HepG2 (cell line): ENCODE results near the gene STK32C. TPM values are rescaled to one million over a fixed set of nuclear protein-coding genes. Genes with fewer than 3 reads are reported as not detected.

Experiments used
- ATAC-seq: fragments of 200-7000 bp; cut with Tn5 transposase; 3 replicates; pipeline ENCODE4 v1.9.1; 2020; ENCODE audit warnings: mild to moderate bottlenecking, moderate library complexity
- BruUV-seq: library from RNA; stranded (reverse); fragments of 400-500 nt; replicated peaks from 2 replicates; lab custom pipeline; 2021; lab: Mats Ljungman, UMichigan
- CTCF ChIA-PET: fragments of 300-600 bp; formaldehyde crosslinking; extraction: SDS; loops from one replicate; lab custom pipeline; 2021; ENCODE audit warnings: low total read pairs, inconsistent platforms, low intra/inter-chr PET ratio; lab: Yijun Ruan, JAX
- POLR2A ChIA-PET: fragments of 350-600 bp; sonication (Branson Sonifier 250); formaldehyde crosslinking; loops from one replicate; lab custom pipeline; 2020; ENCODE audit warnings: antibody characterized with exemption, inconsistent platforms; lab: Yijun Ruan, JAX
- DNase-seq: peaks from one replicate; pipeline ENCODE4 v3.0.0-alpha.2; 2015; ENCODE audit warnings: low spot score
- FAIRE-seq: peaks from 3 replicates; lab custom pipeline; 2011; peaks lifted over from hg19 to GRCh38; lab: Jason Lieb, UNC
- H2AFZ ChIP-seq: one replicate; pipeline ENCODE4 v1.6.1; 2011; ENCODE audit warnings: low read length, inconsistent platforms
- H3K27ac ChIP-seq: fragments of 300-600 bp; 3 replicates; pipeline ENCODE4 v1.8.0; 2011; ENCODE audit warnings: mixed run types, mild to moderate bottlenecking, mixed read lengths, low read length, inconsistent platforms; ENCODE audit not compliant: insufficient read depth; ENCODE audit errors: extremely low read length
- H3K27me3 ChIP-seq, 2 experiments: fragments of 200-600 bp in 1 of 2; 2 replicates in 1 of 2; 3 replicates in 1 of 2; pipeline versions ENCODE4 v1.6.0 to v1.8.0; 2011; ENCODE audit warnings: low read length in 2 of 2, mild to moderate bottlenecking in 2 of 2, moderate library complexity in 2 of 2, inconsistent platforms in 1 of 2; ENCODE audit not compliant: insufficient read depth in 2 of 2, control insufficient read depth in 1 of 2
- H3K36me3 ChIP-seq, 2 experiments: fragments of 200-600 bp in 1 of 2; replicated peaks in 1 of 2; 2 replicates in 1 of 2; 3 replicates in 1 of 2; pipeline versions ENCODE4 v1.5.1 to v1.8.0; 2011; ENCODE audit warnings: low read length in 2 of 2, inconsistent platforms in 1 of 2; ENCODE audit not compliant: insufficient read depth in 2 of 2, control insufficient read depth in 1 of 2
- H3K4me1 ChIP-seq: 2 replicates; pipeline ENCODE4 v1.5.1; 2012; ENCODE audit warnings: low read length, inconsistent platforms; ENCODE audit not compliant: insufficient read depth
- H3K4me2 ChIP-seq: 2 replicates; pipeline ENCODE4 v1.6.0; 2011; ENCODE audit warnings: low read depth, low read length, inconsistent platforms
- H3K4me3 ChIP-seq, 3 experiments: fragments of 200-600 bp in 1 of 3; sonication (generic), shearing (Covaris generic) in 1 of 3; replicated peaks in 1 of 3; 2 replicates each; pipeline ENCODE4 v1.5.1; 2011 to 2016; ENCODE audit warnings: low read length in 3 of 3, inconsistent platforms in 2 of 3, low read depth in 2 of 3, mild to moderate bottlenecking in 2 of 3, control low read depth in 1 of 3, mixed read lengths in 1 of 3; ENCODE audit not compliant: insufficient read depth in 1 of 3
- H3K79me2 ChIP-seq: one replicate; pipeline ENCODE4 v1.6.1; 2011; ENCODE audit warnings: low read length, inconsistent platforms; ENCODE audit not compliant: insufficient read depth
- H3K9ac ChIP-seq: 2 replicates; pipeline ENCODE4 v1.6.0; 2011; ENCODE audit warnings: mild to moderate bottlenecking, low read depth, low read length, inconsistent platforms; ENCODE audit not compliant: insufficient read depth
- H3K9me3 ChIP-seq: 2 replicates; pipeline ENCODE4 v1.5.1; 2012; ENCODE audit warnings: mild to moderate bottlenecking, low read length
- H4K20me1 ChIP-seq: 2 replicates; pipeline ENCODE4 v1.6.0; 2011; ENCODE audit warnings: inconsistent platforms, mild to moderate bottlenecking, low read length, moderate library complexity; ENCODE audit not compliant: insufficient read depth
- CBX2 ChIP-seq, 2 experiments: fragments of 200-600 bp in 1 of 2; sonication (generic); formaldehyde crosslinking in 1 of 2; IDR thresholded peaks; 2 replicates each; pipeline versions ENCODE4 v1.7.0 to v1.8.1; 2018 to 2022; ENCODE audit warnings: low read depth in 2 of 2, low read length in 1 of 2, mild to moderate bottlenecking in 1 of 2, missing genetic modification reagents in 1 of 2
- IRF2 ChIP-seq: IDR thresholded peaks from 2 replicates; pipeline ENCODE4 v1.6.1; 2018; ENCODE audit warnings: missing genetic modification reagents, missing compliant biosample characterization
- MYNN ChIP-seq: sonication (generic); formaldehyde crosslinking; IDR thresholded peaks from 2 replicates; pipeline ENCODE4 v1.4.0; 2020; ENCODE audit warnings: mild to moderate bottlenecking, low read depth, missing genetic modification reagents
- NFIC ChIP-seq: IDR thresholded peaks from 2 replicates; pipeline ENCODE4 v1.6.1; 2012; ENCODE audit warnings: mild to moderate bottlenecking, low read length, inconsistent platforms
- STAT5B ChIP-seq: sonication (generic); formaldehyde crosslinking; IDR thresholded peaks from 2 replicates; pipeline ENCODE4 v1.4.0; 2020; ENCODE audit warnings: missing genetic modification reagents
- ZKSCAN5 ChIP-seq: sonication (generic); formaldehyde crosslinking; IDR thresholded peaks from 2 replicates; pipeline ENCODE4 v1.5.1; 2020; ENCODE audit warnings: mild to moderate bottlenecking, missing genetic modification reagents
- ZKSCAN8 ChIP-seq: IDR thresholded peaks from 2 replicates; pipeline ENCODE4 v1.6.1; 2016; ENCODE audit warnings: borderline replicate concordance, missing genetic modification reagents, missing compliant biosample characterization
- WGBS: methylation state at CpG from one replicate; pipeline ENCODE4 v1.1.6; 2017; ENCODE audit warnings: low lambda C conversion rate; 5-methylcytosine and 5-hydroxymethylcytosine counted together
- in situ Hi-C: cut with HindIII; loops from 2 replicates; pipeline ENCODE4 v1.10.0; 2017; ENCODE audit warnings: low pct_unique_long_range_greater_than_20kb; ENCODE audit not compliant: extremely low pct_ligation_motif_present
- intact Hi-C: fragments of 100-400 bp; cut with micrococcal nuclease; formaldehyde crosslinking; loops from one replicate; pipeline ENCODE4 v1.10.0; 2022; ENCODE audit not compliant: unreplicated experiment
- polyA plus RNA-seq, 8 experiments: library from polyadenylated mRNA; depleted of rRNA in 3 of 8; stranded (reverse) in 7 of 8; unstranded in 1 of 8; fragments of >200 nt; fragmentation: Illumina TruSeq in 4 of 8; extraction: Trizol in 4 of 8; gene quantifications; 2 replicates each; pipeline versions ENCODE4 v1.2.1 to v1.2.3, GENCODE V29; 2011 to 2016; ENCODE audit warnings: low read depth in 4 of 8, missing spikeins in 1 of 8, mixed read lengths in 1 of 8; ENCODE audit not compliant: insufficient read depth in 1 of 8
- total RNA-seq, 5 experiments: library from RNA; depleted of rRNA; stranded (reverse); fragments of >200 nt; fragmentation: Illumina TruSeq; extraction: Trizol; gene quantifications; 2 replicates each; pipeline ENCODE4 v1.2.3, GENCODE V29; 2016; ENCODE audit warnings: low read depth in 1 of 5
- TF ChIP-seq, protein P1 (sequence below): sonication (generic); formaldehyde crosslinking; IDR thresholded peaks from 2 replicates; pipeline ENCODE4 v1.4.0; 2020; ENCODE audit warnings: mild to moderate bottlenecking, low read depth, missing genetic modification reagents
- TF ChIP-seq, protein P2 (sequence below): sonication (generic); formaldehyde crosslinking; IDR thresholded peaks from 2 replicates; pipeline ENCODE4 v1.4.0; 2020; ENCODE audit warnings: missing genetic modification reagents
- TF ChIP-seq, protein P3 (sequence below): sonication (generic); formaldehyde crosslinking; conservative IDR thresholded peaks from 2 replicates; pipeline ENCODE4 v1.8.1; 2023; ENCODE audit warnings: missing genetic modification reagents
- TF ChIP-seq, protein P4 (sequence below): sonication (generic); formaldehyde crosslinking; IDR thresholded peaks from 2 replicates; pipeline ENCODE4 v1.4.0; 2020; ENCODE audit warnings: missing genetic modification reagents
- TF ChIP-seq, protein P5 (sequence below): IDR thresholded peaks from 2 replicates; pipeline ENCODE4 v1.6.1; 2016; ENCODE audit warnings: low read depth, borderline replicate concordance

Gene STK32C
- total and polyA plus RNA-seq, 2 of the 13 experiments (the other 11 are each of a cell fraction or from before 2014, with no cell fraction given), result 10.9 to 19.4 TPM

DNA sequence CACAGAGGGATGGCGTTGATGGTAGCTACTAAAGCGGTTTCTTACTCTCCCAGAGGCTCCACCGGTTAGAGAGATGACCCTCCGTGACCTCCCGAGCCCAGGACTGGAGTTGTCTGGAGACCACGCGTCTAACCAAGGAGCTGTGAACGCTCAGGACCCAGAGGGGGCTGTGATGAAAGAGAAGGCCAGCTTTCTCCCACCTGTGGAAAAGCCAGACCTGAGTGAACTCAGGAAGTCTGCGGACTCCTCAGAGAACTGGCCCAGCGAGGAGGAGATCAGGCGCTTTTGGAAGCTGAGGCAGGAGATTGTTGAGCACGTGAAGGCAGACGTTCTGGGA, 40.1 kb upstream of the STK32C start:
- ChIA-PET POLR2A (no interaction called here), CTCF (no interaction called here)
- H3K27me3 ChIP-seq, result no peaks in the 10 kb centered on the region
- no peak overlapping the region for H3K9ac ChIP-seq
- no peak overlapping the region for H2AFZ ChIP-seq
- no peak for DNase-seq
- no peaks in the 10 kb centered on the region for H3K79me2 ChIP-seq
- no peak overlapping the region for H3K4me2 ChIP-seq
- H3K27ac ChIP-seq, result no peak overlapping the region
- intact Hi-C loops, result no loop called here
- FAIRE-seq, result no peak
- ATAC-seq, result no peak
- peaks cover 18% of the 10 kb centered on the region for H3K4me1 ChIP-seq
- 87% methylated on average over 13 of the region's 13 CpGs for WGBS
- no peaks in the 10 kb centered on the region for H3K9me3 ChIP-seq
- BruUV-seq, result no TSS peak
- H3K4me3 ChIP-seq, result no peak overlapping the region
- H4K20me1 ChIP-seq, result no peaks in the 10 kb centered on the region
- in situ Hi-C loops, result loop anchor here (5.0 kb wide), 1 partner anchor 126 kb away; no protein-coding TSS in a partner anchor
- H3K36me3 ChIP-seq, result no peaks in the 10 kb centered on the region
- TF ChIP-seq, protein P1, sequence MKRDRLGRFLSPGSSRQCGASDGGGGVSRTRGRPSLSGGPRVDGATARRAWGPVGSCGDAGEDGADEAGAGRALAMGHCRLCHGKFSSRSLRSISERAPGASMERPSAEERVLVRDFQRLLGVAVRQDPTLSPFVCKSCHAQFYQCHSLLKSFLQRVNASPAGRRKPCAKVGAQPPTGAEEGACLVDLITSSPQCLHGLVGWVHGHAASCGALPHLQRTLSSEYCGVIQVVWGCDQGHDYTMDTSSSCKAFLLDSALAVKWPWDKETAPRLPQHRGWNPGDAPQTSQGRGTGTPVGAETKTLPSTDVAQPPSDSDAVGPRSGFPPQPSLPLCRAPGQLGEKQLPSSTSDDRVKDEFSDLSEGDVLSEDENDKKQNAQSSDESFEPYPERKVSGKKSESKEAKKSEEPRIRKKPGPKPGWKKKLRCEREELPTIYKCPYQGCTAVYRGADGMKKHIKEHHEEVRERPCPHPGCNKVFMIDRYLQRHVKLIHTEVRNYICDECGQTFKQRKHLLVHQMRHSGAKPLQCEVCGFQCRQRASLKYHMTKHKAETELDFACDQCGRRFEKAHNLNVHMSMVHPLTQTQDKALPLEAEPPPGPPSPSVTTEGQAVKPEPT (CRISPR knock-in tag), result no peak
- TF ChIP-seq, protein P2, sequence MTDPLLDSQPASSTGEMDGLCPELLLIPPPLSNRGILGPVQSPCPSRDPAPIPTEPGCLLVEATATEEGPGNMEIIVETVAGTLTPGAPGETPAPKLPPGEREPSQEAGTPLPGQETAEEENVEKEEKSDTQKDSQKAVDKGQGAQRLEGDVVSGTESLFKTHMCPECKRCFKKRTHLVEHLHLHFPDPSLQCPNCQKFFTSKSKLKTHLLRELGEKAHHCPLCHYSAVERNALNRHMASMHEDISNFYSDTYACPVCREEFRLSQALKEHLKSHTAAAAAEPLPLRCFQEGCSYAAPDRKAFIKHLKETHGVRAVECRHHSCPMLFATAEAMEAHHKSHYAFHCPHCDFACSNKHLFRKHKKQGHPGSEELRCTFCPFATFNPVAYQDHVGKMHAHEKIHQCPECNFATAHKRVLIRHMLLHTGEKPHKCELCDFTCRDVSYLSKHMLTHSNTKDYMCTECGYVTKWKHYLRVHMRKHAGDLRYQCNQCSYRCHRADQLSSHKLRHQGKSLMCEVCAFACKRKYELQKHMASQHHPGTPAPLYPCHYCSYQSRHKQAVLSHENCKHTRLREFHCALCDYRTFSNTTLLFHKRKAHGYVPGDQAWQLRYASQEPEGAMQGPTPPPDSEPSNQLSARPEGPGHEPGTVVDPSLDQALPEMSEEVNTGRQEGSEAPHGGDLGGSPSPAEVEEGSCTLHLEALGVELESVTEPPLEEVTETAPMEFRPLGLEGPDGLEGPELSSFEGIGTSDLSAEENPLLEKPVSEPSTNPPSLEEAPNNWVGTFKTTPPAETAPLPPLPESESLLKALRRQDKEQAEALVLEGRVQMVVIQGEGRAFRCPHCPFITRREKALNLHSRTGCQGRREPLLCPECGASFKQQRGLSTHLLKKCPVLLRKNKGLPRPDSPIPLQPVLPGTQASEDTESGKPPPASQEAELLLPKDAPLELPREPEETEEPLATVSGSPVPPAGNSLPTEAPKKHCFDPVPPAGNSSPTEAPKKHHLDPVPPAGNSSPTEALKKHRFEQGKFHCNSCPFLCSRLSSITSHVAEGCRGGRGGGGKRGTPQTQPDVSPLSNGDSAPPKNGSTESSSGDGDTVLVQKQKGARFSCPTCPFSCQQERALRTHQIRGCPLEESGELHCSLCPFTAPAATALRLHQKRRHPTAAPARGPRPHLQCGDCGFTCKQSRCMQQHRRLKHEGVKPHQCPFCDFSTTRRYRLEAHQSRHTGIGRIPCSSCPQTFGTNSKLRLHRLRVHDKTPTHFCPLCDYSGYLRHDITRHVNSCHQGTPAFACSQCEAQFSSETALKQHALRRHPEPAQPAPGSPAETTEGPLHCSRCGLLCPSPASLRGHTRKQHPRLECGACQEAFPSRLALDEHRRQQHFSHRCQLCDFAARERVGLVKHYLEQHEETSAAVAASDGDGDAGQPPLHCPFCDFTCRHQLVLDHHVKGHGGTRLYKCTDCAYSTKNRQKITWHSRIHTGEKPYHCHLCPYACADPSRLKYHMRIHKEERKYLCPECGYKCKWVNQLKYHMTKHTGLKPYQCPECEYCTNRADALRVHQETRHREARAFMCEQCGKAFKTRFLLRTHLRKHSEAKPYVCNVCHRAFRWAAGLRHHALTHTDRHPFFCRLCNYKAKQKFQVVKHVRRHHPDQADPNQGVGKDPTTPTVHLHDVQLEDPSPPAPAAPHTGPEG (CRISPR knock-in tag), result no peak
- TF ChIP-seq, protein P3, sequence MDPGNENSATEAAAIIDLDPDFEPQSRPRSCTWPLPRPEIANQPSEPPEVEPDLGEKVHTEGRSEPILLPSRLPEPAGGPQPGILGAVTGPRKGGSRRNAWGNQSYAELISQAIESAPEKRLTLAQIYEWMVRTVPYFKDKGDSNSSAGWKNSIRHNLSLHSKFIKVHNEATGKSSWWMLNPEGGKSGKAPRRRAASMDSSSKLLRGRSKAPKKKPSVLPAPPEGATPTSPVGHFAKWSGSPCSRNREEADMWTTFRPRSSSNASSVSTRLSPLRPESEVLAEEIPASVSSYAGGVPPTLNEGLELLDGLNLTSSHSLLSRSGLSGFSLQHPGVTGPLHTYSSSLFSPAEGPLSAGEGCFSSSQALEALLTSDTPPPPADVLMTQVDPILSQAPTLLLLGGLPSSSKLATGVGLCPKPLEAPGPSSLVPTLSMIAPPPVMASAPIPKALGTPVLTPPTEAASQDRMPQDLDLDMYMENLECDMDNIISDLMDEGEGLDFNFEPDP (CRISPR knock-in tag), result no peak
- TF ChIP-seq STAT5B (no peak), MYNN (no peak), CBX2 (IDR thresholded peaks at IDR 0.05; ENCODE audit: low read depth, low read length) (no peak), CBX2 (CRISPR knock-in tag; IDR thresholded peaks at IDR 0.05; ENCODE audit: low read depth) (no peak), IRF2 (CRISPR knock-in tag) (no peak), NFIC (no peak), ZKSCAN5 (no peak), ZKSCAN8 (CRISPR knock-in tag) (no peak)
- TF ChIP-seq, protein P4, sequence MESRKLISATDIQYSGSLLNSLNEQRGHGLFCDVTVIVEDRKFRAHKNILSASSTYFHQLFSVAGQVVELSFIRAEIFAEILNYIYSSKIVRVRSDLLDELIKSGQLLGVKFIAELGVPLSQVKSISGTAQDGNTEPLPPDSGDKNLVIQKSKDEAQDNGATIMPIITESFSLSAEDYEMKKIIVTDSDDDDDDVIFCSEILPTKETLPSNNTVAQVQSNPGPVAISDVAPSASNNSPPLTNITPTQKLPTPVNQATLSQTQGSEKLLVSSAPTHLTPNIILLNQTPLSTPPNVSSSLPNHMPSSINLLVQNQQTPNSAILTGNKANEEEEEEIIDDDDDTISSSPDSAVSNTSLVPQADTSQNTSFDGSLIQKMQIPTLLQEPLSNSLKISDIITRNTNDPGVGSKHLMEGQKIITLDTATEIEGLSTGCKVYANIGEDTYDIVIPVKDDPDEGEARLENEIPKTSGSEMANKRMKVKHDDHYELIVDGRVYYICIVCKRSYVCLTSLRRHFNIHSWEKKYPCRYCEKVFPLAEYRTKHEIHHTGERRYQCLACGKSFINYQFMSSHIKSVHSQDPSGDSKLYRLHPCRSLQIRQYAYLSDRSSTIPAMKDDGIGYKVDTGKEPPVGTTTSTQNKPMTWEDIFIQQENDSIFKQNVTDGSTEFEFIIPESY (CRISPR knock-in tag), result no peak
- TF ChIP-seq, protein P5, sequence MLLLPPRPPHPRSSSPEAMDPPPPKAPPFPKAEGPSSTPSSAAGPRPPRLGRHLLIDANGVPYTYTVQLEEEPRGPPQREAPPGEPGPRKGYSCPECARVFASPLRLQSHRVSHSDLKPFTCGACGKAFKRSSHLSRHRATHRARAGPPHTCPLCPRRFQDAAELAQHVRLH (CRISPR knock-in tag), result no peak
